HCT116 (cell line): ENCODE data around the gene VEPH1. TPM values are rescaled to one million over a fixed set of nuclear protein-coding genes. Genes with fewer than 3 reads are reported as not detected.

Experiments
- ATAC-seq: fragments of 200-7000 bp; cut with Tn5 transposase; 2 replicates; pipeline ENCODE4 v1.9.1; 2020; ENCODE audit warnings: mild to moderate bottlenecking, moderate library complexity
- BruUV-seq: library from RNA; stranded (reverse); fragments of 400-500 nt; replicated peaks from 2 replicates; lab custom pipeline; 2021; lab: Mats Ljungman, UMichigan
- CTCF ChIA-PET: fragments of 300-600 bp; sonication (Branson Sonifier 250); formaldehyde crosslinking; loops from one replicate; lab custom pipeline; 2021; ENCODE audit warnings: antibody characterized with exemption; lab: Charles Lee
- POLR2A ChIA-PET: fragments of 300-600, 350-600 bp; sonication (Branson Sonifier 250); formaldehyde crosslinking; loops from one replicate; lab custom pipeline; 2021; ENCODE audit warnings: antibody characterized with exemption; lab: Charles Lee
- RAD21 ChIA-PET, 2 experiments: fragments of 300-600 bp; sonication (Branson Sonifier 250); formaldehyde crosslinking; loops; one replicate each; lab custom pipeline; 2023; ENCODE audit warnings: low total read pairs in 2 of 2; ENCODE audit not compliant: uncharacterized antibody in 2 of 2, unreplicated experiment in 2 of 2, low non-redundant PET in 1 of 2; lab: Charles Lee
- DNase-seq: peaks from one replicate; pipeline ENCODE4 v3.0.0-alpha.2; 2010; ENCODE audit warnings: low read depth, low spot score
- H2AFZ ChIP-seq: fragments of 200-600 bp; shearing (Covaris generic), sonication (generic); 2 replicates; pipeline ENCODE4 v1.6.1; 2017; ENCODE audit warnings: low read depth, mixed run types, mixed read lengths, antibody characterized with exemption, low read length; ENCODE audit not compliant: poor library complexity, severe bottlenecking
- H3K27ac ChIP-seq: 2 replicates; pipeline ENCODE4 v1.5.1; 2012; ENCODE audit warnings: low read depth, low read length
- H3K27me3 ChIP-seq: fragments of 200-600 bp; sonication (generic); 2 replicates; pipeline ENCODE4 v1.6.1; 2016; ENCODE audit warnings: mixed run types, low read length, mixed read lengths; ENCODE audit not compliant: insufficient read depth
- H3K36me3 ChIP-seq, 2 experiments: fragments of 200-500 bp in 1 of 2; fragments of 200-600 bp in 1 of 2; sonication (Bioruptor generic) in 1 of 2; sonication (generic) in 1 of 2; 2 replicates each; pipeline versions ENCODE4 v1.5.1 to v1.6.1; 2014 to 2016; ENCODE audit warnings: low read length in 2 of 2, inconsistent platforms in 1 of 2, mixed read lengths in 1 of 2, mixed run types in 1 of 2; ENCODE audit not compliant: insufficient read depth in 2 of 2, control insufficient read depth in 1 of 2
- H3K4me1 ChIP-seq, 2 experiments: fragments of 200-600 bp in 1 of 2; sonication (generic) in 1 of 2; 2 replicates each; pipeline versions ENCODE4 v1.5.1 to v1.6.1; 2012 to 2017; ENCODE audit warnings: low read length in 2 of 2, inconsistent platforms in 1 of 2, mild to moderate bottlenecking in 1 of 2, mixed read lengths in 1 of 2, mixed run types in 1 of 2, moderate library complexity in 1 of 2; ENCODE audit not compliant: insufficient read depth in 2 of 2, control insufficient read depth in 1 of 2
- H3K4me2 ChIP-seq: fragments of 200-600 bp; sonication (generic); 2 replicates; pipeline ENCODE4 v1.6.1; 2017; ENCODE audit warnings: mixed run types, low read length, mixed read lengths
- H3K4me3 ChIP-seq, 2 experiments: fragments of 200-600 bp in 1 of 2; sonication (generic) in 1 of 2; replicated peaks in 1 of 2; 2 replicates each; pipeline ENCODE4 v1.5.1; 2011 to 2016; ENCODE audit warnings: low read length in 2 of 2, control low read depth in 1 of 2, low read depth in 1 of 2, mild to moderate bottlenecking in 1 of 2, mixed read lengths in 1 of 2, mixed run types in 1 of 2
- H3K79me2 ChIP-seq: fragments of 200-600 bp; sonication (generic); 2 replicates; pipeline ENCODE4 v1.6.1; 2017; ENCODE audit warnings: mild to moderate bottlenecking, mixed run types, low read length, moderate library complexity, mixed read lengths; ENCODE audit not compliant: insufficient read depth
- H3K9ac ChIP-seq: fragments of 200-600 bp; sonication (generic); 2 replicates; pipeline ENCODE4 v1.6.1; 2016; ENCODE audit warnings: low read length, mixed read lengths
- H3K9me2 ChIP-seq: fragments of 200-600 bp; sonication (generic), shearing (Covaris generic); 2 replicates; pipeline ENCODE4 v1.6.1; 2017; ENCODE audit warnings: mixed run types, mild to moderate bottlenecking, moderate library complexity; ENCODE audit not compliant: insufficient read depth
- H3K9me3 ChIP-seq, 2 experiments: fragments of 200-500 bp in 1 of 2; fragments of 200-600 bp in 1 of 2; sonication (Bioruptor generic) in 1 of 2; sonication (generic) in 1 of 2; 2 replicates each; pipeline ENCODE4 v1.6.1; 2014 to 2017; ENCODE audit warnings: low read length in 2 of 2, mixed read lengths in 2 of 2, inconsistent platforms in 1 of 2, low read depth in 1 of 2, mild to moderate bottlenecking in 1 of 2, mixed run types in 1 of 2, moderate library complexity in 1 of 2; ENCODE audit not compliant: control insufficient read depth in 1 of 2, insufficient read depth in 1 of 2
- H4K20me1 ChIP-seq: fragments of 200-600 bp; sonication (generic), shearing (Covaris generic); 2 replicates; pipeline ENCODE4 v1.6.1; 2017; ENCODE audit warnings: mixed run types, mild to moderate bottlenecking, moderate library complexity; ENCODE audit not compliant: insufficient read depth
- CBX3 ChIP-seq: IDR thresholded peaks from 2 replicates; pipeline ENCODE4 v1.6.1; 2012; ENCODE audit warnings: low read depth
- CEBPB ChIP-seq: IDR thresholded peaks from 2 replicates; pipeline ENCODE4 v1.6.1; 2012; ENCODE audit warnings: low read depth
- ELF1 ChIP-seq: IDR thresholded peaks from 2 replicates; pipeline ENCODE4 v1.6.1; 2012; ENCODE audit warnings: low read depth, borderline replicate concordance
- EZH2phosphoT487 ChIP-seq: fragments of 200-600 bp; IDR thresholded peaks from 2 replicates; pipeline ENCODE4 v1.6.1; 2018; ENCODE audit warnings: antibody characterized with exemption, borderline replicate concordance
- POLR2A ChIP-seq: IDR thresholded peaks from 2 replicates; pipeline ENCODE4 v1.7.0; 2011; ENCODE audit warnings: borderline replicate concordance; ENCODE audit not compliant: insufficient read depth, insufficient read length; ENCODE audit errors: extremely low read depth
- POLR2AphosphoS5 ChIP-seq: IDR thresholded peaks from 2 replicates; pipeline ENCODE4 v1.6.1; 2011; ENCODE audit warnings: mild to moderate bottlenecking, low read depth, low read length, moderate library complexity
- RAD21 ChIP-seq: IDR thresholded peaks from 2 replicates; pipeline ENCODE4 v1.6.1; 2012; ENCODE audit warnings: low read depth, mild to moderate bottlenecking
- SIN3A ChIP-seq: IDR thresholded peaks from 2 replicates; pipeline ENCODE4 v1.6.1; 2012; ENCODE audit warnings: low read depth
- SP1 ChIP-seq: IDR thresholded peaks from 2 replicates; pipeline ENCODE4 v1.6.1; 2012; ENCODE audit warnings: low read depth
- SRF ChIP-seq: IDR thresholded peaks from 2 replicates; pipeline ENCODE4 v1.6.1; 2012; ENCODE audit warnings: low read depth
- TCF7L2 ChIP-seq: IDR thresholded peaks from 2 replicates; pipeline ENCODE4 v1.7.0; 2011; ENCODE audit warnings: borderline replicate concordance, inconsistent platforms; ENCODE audit not compliant: insufficient read depth, insufficient read length; ENCODE audit errors: extremely low read depth
- ZFX ChIP-seq: fragments of 450-650 bp; IDR thresholded peaks from 2 replicates; pipeline ENCODE4 v1.6.1; 2017
- intact Hi-C: fragments of 100-400 bp; cut with micrococcal nuclease; formaldehyde crosslinking; loops from 2 replicates; pipeline ENCODE4 v1.10.0; 2022
- total RNA-seq: library from RNA; stranded (reverse); gene quantifications from one replicate; pipeline ENCODE4 v1.2.1, GENCODE V29; 2021; ENCODE audit not compliant: unreplicated experiment
- TF ChIP-seq, protein P1 (sequence below): IDR thresholded peaks from 2 replicates; pipeline ENCODE4 v1.6.1; 2012
- TF ChIP-seq, protein P2 (sequence below), 3 experiments: fragments of 200-600 bp in 1 of 3; sonication (generic) in 1 of 3; IDR thresholded peaks in 2 of 3; conservative IDR thresholded peaks in 1 of 3; 2 replicates each; pipeline ENCODE4 v1.5.1; 2012 to 2017; ENCODE audit warnings: low read depth in 2 of 3, low read length in 2 of 3, antibody characterized with exemption in 1 of 3, borderline replicate concordance in 1 of 3, control low read depth in 1 of 3, mild to moderate bottlenecking in 1 of 3, mixed read lengths in 1 of 3, mixed run types in 1 of 3, moderate library complexity in 1 of 3; ENCODE audit not compliant: insufficient read depth in 1 of 3
- TF ChIP-seq, protein P3 (sequence below): IDR thresholded peaks from 2 replicates; pipeline ENCODE4 v1.6.1; 2012

VEPH1 gene
- total RNA-seq, 1 experiment from 2014 or later = 4.9 TPM

DNA sequence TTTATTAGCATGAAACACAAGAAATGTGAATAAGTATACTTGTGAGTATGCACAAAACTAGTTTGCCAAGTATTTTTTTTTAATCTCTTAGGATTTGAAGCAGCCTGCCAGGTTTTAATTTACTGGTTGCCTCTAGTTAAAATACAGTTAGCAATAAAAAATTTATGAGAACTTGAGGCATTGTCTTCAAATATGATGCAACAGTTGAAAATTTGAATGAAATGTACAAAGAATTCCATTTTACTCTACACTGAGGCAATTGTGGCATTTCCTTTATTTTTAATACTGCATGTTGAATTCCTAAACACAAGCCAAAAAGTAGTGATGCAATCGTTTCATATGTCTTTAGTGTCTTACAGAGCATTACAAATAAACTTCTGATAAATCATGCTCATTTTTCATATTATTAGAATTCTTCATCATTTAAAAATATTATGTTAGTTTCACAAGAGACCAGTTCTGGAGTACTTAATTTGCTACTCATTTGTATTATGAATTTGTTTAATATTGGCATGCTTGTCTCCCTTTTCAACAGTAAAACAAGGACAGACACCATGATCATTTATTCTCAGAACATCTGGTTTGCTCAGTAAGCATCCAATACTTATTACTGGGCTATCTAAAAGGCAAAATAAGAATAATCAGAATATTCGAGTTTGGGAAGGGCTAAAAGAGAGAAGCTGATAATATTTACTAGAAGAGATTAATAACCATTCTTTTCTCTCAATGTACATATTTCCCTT is 191.4 kb downstream of the VEPH1 start:
- RAD21 ChIA-PET = no interaction called here
- no peak overlapping the region for H3K4me2 ChIP-seq
- CTCF ChIA-PET = no interaction called here
- DNase-seq (no peak), ATAC-seq (no peak)
- H3K9me3 ChIP-seq = no peaks in the 10 kb centered on the region
- no peaks in the 10 kb centered on the region for H3K9me2 ChIP-seq
- no peaks in the 10 kb centered on the region for H3K4me1 ChIP-seq
- POLR2A ChIA-PET = no interaction called here
- BruUV-seq = no TSS peak
- H3K27me3 ChIP-seq = no peaks in the 10 kb centered on the region
- intact Hi-C loops = no loop called here
- H2AFZ ChIP-seq = no peak overlapping the region
- H3K36me3 ChIP-seq = no peaks in the 10 kb centered on the region
- no peak overlapping the region for H3K4me3 ChIP-seq
- H3K27ac ChIP-seq = no peak overlapping the region
- H3K9ac ChIP-seq = no peak overlapping the region
- TF ChIP-seq ZFX (no peak), POLR2AphosphoS5 (no peak), SP1 (no peak), SIN3A (no peak), POLR2A (no peak), RAD21 (no peak), EZH2phosphoT487 (no peak), SRF (no peak), CEBPB (no peak), ELF1 (no peak), TCF7L2 (no peak), CBX3 (no peak)
- TF ChIP-seq, protein P1, sequence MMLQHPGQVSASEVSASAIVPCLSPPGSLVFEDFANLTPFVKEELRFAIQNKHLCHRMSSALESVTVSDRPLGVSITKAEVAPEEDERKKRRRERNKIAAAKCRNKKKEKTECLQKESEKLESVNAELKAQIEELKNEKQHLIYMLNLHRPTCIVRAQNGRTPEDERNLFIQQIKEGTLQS = no peak
- TF ChIP-seq, protein P2, sequence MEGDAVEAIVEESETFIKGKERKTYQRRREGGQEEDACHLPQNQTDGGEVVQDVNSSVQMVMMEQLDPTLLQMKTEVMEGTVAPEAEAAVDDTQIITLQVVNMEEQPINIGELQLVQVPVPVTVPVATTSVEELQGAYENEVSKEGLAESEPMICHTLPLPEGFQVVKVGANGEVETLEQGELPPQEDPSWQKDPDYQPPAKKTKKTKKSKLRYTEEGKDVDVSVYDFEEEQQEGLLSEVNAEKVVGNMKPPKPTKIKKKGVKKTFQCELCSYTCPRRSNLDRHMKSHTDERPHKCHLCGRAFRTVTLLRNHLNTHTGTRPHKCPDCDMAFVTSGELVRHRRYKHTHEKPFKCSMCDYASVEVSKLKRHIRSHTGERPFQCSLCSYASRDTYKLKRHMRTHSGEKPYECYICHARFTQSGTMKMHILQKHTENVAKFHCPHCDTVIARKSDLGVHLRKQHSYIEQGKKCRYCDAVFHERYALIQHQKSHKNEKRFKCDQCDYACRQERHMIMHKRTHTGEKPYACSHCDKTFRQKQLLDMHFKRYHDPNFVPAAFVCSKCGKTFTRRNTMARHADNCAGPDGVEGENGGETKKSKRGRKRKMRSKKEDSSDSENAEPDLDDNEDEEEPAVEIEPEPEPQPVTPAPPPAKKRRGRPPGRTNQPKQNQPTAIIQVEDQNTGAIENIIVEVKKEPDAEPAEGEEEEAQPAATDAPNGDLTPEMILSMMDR (IDR thresholded peaks at IDR 0.05 in 2 of 3, conservative IDR thresholded peaks at IDR 0.05 in 1 of 3; ENCODE audit: borderline replicate concordance in 1 of 3, insufficient read depth in 1 of 3, low read depth in 2 of 3, low read length in 2 of 3) = no peak
- TF ChIP-seq, protein P3, sequence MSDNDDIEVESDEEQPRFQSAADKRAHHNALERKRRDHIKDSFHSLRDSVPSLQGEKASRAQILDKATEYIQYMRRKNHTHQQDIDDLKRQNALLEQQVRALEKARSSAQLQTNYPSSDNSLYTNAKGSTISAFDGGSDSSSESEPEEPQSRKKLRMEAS = no peak
- H4K20me1 ChIP-seq = no peaks in the 10 kb centered on the region
- no peaks in the 10 kb centered on the region for H3K79me2 ChIP-seq
